Measurements from ENCODE around the gene RGS19. TPM values are rescaled to one million over a fixed set of nuclear protein-coding genes. Genes with fewer than 3 reads are reported as not detected.

The RGS19 gene
- total RNA-seq, 1 experiment from 2014 or later: 18.2 TPM

- DNase-seq (ENCODE audit: low read depth): no peak
These were observed 29.7 kb upstream of the RGS19 start for GRCh38 chr20:64108731-64109681.

DNA sequence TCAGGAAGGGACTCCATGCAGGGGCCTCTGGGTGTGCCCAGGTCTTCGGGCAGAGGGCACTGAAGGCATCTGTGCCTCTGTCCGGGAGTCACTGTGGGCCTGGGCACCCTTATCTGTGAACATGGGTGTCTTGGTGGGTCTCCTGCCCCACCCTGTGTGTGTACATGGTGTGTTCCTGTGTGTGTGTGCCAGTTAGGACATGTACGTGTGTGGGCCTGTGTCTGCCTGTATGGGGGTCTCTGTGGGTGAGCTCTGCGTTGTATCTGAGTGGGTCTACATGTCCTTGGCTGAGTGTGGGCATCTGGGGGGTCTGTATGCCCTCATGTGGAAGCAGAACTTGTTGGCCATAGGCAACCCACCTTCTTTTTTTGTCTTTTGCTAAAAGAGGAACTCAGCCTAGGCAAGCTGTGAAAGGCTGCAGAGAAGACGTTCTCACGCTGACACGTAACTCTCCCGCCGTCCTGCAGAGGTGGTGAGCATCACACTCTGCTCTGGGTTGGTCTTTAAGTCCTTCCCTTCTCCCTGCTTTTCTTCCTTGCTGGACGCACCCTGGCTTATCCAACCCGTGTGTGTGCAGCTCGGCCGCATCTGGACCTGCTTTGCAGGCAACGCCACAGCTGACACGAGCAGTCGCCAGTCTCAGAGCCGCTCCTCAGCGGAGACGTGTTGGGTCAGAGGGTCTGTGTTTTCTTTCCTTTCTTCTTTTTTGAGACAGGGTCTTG lies 28.6 kb upstream of the RGS19 start:
- no peak for DNase-seq (ENCODE audit: low read depth)

DNA sequence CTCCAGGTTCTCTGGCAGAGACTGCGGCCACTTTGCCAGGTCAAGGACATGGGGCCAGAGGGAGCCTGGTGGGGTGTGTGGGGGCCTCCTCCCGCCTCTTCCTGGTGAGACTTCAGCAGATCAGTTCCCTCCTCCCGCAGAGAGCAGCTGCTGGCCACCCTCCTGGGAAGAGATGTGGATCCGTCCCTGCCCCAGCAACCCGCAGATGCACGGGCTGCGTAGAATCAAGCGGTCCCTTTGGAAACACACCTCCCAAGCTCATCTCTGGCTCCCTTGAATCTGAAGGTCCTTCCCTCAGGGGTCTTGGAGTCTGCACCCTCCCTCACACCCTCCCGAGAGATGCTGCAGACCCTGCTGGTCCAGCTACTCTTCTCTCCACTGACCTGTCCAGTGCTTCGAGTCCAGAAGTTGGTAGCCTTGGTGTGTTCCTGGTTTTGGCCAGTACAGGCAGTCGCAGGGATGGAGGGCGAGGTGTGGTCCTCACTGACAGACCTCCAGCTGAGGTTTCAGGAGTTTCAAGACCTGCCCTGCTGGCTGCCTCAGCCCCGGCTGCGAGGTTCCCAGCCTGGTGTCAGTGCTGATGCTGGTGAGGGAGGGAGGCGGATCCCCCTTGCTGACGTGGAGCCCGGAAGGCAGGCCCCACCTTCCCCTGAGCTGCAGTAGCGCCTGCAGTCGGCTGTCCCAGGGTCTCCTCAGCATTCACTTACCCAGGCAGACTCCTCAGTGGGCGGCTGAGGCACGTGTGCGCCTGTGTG lies 27.8 kb upstream of the RGS19 start, which contains the start of gene NPBWR2:
Gene NPBWR2 (minus strand): TSS at position 585 of the 755 bp plus-strand sequence. CDS start 734 bp downstream, outside the sequence.
- no peak for DNase-seq (ENCODE audit: low read depth)

GRCh38 chr20:64106435-64106961 lies 27.2 kb upstream of the RGS19 start:
- DNase-seq (ENCODE audit: low read depth): no peak

DNA sequence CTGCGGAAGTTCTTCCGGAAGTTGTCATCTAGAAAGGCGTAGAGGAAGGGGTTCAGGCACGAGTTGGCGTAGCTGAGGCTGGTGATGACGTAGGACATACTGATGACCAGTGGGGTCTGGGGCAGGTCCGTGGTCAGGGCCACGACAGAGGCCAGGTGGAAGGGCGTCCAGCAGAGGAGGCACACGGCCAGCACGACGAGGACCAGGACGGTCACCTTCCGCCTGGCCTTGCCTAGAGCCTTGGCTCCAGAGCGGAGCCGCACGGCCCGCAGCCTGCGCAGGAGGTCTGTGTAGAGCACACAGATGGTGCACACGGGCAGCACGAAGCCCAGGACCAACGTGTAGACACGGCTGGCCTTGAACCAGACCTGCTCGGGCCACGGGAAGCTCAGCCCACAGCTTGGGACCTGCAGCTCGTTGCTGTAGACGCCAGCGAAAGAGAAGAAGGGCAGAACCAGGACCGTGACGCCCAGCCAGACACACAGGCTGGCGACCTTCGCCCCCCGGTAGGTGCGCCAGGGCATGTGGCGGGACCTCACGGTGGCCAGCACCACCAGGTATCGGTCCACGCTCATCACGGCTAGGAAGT lies 26.6 kb upstream of the RGS19 start:
- peak; percentile 3 for DNase-seq (ENCODE audit: low read depth)

DNA sequence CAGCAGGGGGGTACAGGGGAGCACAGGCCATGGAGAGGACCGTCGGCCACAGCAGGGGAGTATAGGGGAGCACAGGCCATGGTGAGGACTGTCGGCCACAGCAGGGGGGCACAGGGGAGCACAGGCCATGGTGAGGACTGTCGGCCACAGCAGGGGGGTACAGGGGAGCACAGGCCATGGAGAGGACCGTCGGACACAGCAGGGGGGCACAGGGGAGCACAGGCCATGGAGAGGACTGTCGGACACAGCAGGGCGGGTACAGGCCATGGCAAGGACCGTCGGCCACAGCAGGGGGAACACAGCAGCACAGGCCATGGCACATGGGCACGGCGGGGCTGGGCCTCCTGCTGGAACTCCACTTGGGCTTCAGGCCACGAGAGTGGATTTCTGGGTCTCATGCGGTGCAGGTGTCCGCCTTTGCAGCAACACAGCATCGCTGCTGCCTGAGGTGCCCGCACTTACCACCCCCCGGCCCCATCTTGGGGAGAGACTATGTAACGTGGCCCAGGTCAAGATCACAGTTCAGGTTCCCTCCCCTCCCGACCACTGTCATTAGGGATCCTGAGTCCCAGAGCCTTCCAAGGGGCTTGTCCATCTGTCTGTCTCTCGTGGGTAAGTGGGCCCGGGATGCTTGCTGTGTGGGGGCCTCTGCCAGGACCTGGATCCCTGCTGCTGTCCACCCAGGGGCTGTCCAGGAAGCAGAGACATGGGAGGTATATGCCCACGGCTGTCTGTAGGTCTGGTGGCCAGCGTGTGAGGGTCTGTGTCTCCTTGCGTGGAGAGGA lies 25.5 kb upstream of the RGS19 start:
- peak; percentile 1 for DNase-seq (ENCODE audit: low read depth)

DNA sequence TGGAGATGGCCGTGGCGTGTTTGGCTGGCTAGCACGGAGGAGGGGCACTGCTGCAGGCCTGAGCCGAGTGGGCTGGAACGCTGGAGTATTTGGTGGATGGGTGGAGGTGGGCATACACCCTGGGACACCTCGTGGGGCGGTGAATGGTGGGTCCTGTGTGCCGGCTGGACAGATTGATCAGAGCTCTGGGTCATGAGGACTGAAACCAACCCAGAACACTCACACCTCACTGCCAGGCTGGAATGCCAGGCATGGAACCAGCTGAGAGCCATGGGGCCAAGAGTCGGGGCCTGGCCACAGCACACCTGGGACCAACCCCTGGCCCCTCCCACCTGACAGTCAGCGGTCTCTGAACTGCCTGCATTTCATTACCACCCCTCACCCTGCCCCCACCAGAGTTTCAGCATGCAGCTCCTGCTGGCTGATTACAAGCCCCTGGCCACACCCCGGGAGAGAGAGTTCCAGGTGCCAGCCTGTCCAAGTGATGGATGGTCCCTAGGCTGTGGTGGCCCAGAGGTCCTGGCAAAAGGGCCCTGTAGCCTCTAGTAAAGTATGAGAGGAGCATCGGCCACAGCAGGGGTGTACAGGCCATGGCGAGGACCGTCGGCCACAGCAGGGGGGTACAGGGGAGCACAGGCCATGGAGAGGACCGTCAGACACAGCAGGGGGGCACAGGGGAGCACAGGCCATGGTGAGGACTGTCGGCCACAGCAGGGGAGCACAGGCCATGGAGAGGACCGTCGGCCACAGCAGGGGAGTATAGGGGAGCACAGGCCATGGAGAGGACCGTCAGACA lies 24.8 kb upstream of the RGS19 start:
- DNase-seq (ENCODE audit: low read depth): peak; percentile 1

DNA sequence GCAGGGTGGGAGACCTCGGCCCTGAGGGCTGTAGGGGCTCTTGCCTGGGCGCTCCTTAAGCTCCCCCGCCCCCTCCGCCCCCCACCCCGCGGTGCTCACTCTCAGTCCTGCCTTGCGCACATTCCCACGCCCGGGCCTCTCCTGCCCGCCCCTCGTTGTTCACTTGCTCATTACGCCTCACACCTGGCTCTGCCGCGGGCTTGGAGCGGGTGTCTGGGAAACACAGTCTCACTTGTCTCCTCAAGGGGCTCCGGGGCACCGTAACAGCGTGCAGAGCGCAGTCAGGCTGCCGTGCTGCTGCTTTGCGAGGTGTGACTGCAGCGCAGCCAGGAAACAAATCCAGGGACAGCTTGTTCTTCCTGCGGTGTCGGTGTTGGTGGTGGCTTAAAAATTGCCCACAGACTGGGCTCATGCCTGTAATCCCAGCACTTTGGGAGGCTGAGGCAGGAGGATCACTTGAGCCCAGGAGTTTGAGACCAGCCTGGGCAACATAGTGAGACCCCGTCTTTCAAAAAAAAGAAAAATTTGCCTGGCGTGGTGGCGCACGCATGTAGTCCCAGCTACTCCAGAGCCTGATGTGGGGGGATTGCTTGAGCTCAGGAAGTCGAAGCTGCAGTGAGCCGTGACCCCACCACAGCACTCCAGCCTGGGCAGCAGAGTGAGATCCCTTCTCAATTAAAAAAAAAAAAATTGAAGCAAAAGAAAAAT lies 23.5 kb upstream of the RGS19 start:
- DNase-seq (ENCODE audit: low read depth): no peak

- DNase-seq (ENCODE audit: low read depth): peak; percentile 53
These were observed 22.7 kb upstream of the RGS19 start for GRCh38 chr20:64101731-64102621.

GRCh38 chr20:64100946-64101688 lies 21.8 kb upstream of the RGS19 start:
- no peak for DNase-seq (ENCODE audit: low read depth)

DNA sequence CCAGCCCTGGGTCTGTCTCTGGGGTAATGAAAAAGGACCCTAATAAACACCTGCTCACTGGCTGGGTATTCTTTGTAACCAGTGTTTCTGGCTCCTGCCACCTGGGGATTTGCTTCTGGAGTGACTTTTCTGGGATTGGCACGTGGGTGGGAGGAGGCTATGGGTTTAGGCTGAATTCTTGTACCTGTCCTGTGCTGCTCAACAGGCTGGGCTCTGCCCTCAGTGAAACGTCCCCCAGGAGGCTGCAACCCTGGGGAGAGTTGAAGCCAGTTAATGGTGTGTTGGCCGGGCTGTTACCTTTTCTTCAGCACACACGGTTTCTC lies 21.2 kb upstream of the RGS19 start:
- DNase-seq (ENCODE audit: low read depth): no peak

DNA sequence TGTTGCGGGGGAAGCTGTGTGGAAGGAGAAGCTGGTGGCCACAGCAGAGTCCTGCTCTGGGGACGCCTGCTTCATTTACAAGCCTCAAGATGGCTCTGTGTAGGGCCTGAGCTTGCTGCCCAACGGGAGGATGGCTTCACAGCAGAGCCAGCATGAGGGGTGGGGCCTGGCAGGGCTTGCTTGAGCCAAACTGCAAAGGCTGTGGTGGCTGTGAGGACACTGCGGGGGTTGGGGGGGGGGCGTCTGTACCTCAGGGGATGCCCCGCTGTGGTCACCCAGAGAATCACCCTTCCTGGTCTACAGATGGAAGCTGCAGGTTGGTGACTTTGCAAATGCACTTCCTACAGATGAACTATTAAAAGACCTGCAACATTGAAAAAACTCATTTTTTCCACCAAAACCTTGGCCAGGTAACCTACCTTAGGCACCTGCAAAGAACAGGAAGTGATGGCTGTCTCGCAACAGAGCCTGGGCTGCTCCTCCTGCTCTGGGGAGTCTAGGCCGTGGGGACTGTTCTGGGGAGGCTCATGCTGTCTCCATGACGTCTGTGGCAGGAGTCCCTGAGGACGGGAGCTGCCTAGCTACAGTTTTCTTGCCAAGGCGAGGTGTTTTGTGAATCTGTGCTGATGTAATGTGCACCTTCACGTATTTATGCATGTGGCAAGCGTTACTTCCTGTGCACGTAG lies 20.7 kb upstream of the RGS19 start:
- DNase-seq (ENCODE audit: low read depth): no peak

DNA sequence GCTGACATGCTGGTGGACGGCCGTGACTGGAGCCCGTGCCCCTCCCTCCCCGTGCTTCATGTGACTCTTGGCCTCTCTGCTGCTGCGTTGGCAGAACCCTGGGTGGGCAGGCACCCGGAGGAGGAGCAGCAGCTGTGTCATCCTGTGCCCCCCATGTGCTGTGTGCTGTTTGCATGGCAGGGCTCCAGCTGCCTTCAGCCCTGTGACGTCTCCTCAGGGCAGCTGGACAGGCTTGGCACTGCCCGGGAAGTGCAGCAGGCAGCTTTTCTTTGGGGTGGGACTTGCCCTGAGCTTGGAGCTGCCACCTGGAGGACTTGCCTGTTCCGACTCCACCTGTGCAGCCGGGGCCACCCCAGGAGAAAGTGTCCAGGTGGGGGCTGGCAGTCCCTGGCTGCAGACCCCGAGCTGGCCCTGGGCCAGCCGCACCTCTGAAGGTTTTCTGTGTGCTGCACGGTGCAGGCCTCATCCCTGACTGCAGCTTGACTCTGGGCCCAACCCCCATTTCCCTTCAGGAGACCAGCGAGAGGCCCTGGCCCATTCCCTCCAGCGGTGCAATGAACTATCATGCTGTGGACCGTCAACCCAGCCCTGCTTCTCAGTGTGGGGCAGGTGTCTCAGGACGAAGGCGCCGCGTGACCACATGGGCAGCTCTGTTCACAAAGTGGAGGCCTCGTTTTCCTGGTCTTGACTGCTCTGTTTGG lies 19.9 kb upstream of the RGS19 start:
- DNase-seq (ENCODE audit: low read depth): no peak

DNA sequence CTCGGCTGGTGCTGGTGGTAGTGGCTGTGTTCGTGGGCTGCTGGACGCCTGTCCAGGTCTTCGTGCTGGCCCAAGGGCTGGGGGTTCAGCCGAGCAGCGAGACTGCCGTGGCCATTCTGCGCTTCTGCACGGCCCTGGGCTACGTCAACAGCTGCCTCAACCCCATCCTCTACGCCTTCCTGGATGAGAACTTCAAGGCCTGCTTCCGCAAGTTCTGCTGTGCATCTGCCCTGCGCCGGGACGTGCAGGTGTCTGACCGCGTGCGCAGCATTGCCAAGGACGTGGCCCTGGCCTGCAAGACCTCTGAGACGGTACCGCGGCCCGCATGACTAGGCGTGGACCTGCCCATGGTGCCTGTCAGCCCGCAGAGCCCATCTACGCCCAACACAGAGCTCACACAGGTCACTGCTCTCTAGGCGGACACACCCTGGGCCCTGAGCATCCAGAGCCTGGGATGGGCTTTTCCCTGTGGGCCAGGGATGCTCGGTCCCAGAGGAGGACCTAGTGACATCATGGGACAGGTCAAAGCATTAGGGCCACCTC lies 19.2 kb upstream of the RGS19 start:
- no peak for DNase-seq (ENCODE audit: low read depth)

DNA sequence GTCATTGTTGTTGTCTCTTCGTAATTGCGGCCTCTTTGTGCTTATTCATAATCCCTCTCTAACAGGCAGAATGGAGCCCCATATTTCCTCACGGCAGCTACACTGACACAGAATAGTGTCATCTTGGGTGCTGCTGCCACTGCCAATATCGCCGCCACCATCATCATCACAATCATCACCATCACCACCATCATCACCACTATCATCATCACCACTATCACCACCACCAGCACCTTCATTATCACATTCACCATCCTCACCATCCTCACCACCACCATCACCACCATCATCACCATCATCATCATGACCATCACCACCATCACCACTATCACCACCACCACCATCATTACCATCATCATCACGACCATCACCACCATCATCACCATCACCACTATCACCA lies 17.2 kb upstream of the RGS19 start:
- DNase-seq (ENCODE audit: low read depth): no peak

DNA sequence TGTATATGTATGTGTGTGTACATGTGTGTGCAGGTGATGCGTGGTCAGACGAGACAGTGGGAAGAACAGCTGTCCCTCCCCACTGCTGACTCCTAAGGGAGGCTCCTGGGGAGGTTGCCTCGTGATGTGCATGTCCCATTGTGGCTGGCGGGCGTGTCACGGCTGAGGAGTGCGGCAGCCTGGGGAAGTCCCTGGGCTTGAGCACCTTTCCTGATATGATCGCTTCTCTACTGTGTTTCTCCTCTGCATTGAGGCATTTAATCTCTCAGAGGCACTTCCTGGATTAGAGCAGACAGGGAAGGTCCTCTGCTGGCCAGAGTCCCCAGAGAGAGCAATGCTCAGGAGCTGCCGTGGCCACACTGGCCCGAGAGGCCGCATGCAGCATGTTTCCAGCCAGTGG lies 16.6 kb upstream of the RGS19 start:
- DNase-seq (ENCODE audit: low read depth): no peak

All from Daoy (cell line).